ENCODE measurements around the gene TTBK1.
"Not testable (repeated sequence)": the region's sequence is repeated elsewhere in the genome, so short reads cannot be mapped to it uniquely, and the experiment has no call there.

The TTBK1 gene

DNA sequence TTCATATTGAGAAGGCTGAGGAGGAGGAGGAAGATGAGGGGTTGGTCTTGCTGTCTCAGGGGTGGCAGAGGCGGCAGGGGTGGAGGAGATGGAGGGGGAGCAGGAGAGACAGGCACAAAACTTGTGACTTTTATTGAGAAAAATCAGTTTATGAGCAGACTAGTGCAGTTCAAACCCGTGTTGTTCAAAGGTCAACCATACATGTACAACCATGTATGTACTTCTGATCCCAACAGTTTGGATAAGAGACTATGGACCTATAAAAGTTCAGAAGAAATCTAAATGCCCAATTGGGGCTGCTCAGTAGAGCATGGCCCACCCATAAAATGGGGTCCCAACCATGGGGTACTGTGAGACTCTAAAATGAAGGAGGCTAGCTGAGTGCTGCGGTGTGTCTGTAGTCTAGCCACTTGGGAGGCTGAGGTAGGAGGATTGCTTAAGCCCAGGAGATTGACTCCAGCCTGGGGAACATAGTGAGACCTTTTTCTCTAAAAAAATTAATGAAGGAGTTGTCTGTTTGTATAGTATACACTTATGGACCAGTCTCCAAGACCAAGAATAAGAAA lies 47.1 kb downstream of the TTBK1 start:
- no peak for DNase-seq

DNA sequence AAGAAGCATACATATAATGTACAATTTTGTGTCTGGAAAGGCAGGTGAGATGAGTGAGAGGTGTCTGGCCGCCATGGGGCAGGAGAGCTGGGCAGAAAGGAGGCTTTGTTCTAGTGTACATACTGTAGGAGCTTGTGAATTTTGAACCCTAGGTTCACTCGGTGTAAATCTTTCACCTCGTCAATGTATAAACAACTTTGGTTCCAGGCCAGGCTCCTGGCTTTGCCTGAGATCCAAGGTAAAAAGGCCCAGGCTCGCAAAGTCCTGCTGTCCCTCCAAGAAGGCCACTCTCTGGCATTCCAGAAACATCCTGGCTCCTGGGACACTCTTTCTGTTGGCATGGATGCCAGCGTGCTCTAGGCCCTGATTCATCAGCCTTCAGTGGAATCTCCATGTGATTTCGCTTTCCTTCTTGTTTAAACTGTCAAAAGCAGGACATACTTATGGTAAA lies 47.6 kb downstream of the TTBK1 start:
- DNase-seq, result no peak

DNA sequence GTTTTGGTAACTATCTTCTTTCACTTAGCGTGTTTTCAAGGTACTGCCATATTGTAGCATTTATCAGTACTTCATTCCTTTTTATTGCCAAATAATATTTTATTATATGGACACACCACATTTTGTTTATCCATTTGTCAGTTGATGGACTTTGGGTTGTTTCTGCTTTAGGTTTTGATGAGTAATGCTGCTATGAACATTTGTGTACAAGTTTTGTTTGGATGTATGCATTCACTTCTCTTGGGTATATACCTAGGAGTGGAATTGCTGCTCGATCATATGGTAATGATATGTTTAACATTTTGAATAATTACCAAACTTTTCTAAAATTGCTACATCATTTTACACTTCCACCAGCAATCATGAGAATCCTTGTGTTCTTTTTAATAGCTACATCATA lies 48.4 kb downstream of the TTBK1 start:
- no peak for DNase-seq

DNA sequence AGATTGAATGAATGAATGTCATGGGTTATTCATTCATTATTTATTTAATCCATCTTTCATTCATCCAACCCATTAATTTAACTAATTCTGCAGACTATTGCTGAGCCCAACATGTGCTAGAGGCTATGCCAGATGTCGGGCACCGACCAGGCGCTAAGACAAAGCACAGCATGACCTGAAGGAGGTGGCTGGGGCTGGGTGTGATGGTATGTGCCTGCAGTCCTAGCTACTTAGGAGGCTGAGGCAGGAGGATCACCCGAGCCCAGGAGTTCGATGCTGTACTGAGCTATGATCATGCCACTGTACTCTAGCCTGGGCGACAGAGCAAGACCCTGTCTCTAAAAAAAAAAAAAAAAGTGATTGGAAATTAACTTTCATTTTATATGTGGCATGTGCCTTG lies 49.1 kb downstream of the TTBK1 start:
- DNase-seq, result no peak

DNA sequence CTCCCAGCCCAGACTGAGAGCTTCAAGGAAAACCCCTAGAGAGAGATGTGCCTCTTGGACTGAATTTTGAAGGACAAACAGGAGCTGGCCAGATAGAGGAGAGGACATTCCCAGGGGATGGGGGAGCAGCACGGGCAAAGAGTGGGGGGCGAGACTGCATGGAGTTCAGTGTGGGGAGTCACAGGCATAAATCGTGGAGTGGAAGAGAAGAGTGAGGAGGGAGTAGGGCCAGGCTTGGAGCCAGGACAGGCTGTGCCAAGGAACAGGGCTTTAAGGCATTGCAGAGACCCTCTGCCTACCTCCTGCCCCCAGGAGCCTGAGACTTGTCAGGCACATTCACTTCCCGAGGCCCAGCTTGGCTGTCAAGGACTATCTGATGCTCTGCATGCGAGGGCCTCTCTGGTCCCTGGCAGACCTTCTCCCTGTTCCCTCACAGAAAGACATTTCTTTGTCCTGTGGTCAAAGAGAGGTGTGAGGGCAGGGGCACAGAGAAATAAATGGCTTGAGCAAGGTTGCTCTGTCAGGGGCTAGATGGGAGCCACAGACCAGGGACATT lies 49.6 kb downstream of the TTBK1 start:
- DNase-seq, result no peak

DNA sequence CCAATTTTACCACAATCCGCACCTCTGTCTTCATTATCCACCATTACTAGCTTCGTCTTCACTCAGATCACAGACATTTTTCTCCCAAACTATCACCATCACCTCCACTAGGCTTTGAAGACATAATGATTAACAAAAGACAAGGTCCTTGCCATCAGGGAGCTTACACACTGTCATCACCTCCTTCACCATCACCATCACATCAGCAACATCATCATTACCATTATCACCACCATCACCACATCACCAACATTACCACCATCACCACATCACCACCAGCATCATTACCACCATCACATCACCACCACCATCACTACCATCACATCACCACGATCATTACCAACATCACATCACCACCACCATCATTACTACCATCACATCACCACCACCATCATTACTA lies 50.4 kb downstream of the TTBK1 start:
- DNase-seq, result no peak

DNA sequence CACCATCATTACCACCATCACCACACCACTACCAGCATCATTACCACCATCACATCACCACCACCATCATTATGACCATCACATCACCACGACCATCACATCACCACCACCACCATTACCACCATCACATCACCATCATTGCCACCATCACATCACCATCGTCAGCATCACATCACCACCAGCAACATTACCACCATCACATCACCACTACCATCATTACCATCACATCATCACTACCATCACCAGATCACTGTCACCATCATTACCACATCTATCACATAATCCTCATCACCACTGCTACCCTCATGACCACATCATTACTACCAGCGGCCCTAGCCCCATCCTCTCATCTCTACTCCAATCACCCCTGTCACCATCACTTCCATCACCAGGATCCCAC lies 51.3 kb downstream of the TTBK1 start:
- DNase-seq, result no peak

DNA sequence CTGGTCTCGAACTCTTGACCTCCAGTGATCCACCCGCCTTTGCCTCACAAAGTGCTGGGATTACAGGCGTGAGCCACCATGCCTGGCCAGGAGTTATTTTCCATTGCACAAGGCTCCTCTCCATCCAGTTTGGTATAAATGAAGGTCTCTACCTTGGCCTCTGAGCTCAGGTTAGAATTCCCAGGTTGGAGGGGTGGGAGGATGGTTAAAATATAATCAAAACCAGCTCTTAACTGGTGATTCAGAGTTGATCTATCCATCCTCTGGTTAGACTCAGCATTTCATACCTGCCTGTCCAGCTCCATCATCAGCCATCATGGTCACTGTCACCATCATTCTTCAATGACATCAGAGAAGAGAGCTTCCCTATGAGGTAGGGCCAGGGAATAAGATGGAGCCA lies 52.2 kb downstream of the TTBK1 start:
- no peak for DNase-seq

DNA sequence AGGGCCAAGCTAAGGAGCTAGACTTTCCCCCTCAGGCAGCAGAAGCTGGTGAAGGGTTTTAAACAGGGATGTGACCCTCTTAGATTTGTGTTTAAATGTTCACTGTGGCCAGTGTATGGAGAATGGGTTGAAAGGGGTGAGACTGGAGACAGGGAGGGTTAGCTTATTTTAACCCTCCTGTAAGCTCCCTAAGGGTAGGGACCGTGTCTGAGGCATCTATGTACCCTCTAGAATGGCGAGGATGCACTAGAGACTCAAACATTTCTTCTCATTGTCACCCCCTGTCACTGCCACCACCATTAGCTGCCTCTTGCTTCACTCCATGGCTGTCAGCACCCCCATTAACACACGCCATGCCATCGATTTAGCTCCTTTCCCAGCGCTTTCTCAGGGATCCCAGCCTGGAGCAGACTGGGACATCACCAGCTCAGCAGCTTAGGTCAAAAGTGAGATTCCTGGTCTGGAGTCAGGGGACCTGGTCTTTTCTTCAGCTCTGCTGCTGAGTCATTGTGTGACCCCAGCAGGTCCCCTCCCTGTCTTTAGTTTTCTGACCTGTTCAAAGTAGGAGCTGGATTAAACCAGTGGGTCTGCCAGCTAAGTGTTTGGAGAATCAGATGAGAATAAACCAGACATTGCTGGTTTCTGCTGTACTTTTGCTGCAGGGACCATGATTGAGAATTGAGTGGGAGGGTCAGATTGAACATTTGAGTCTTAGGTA lies 53.7 kb downstream of the TTBK1 start:
- DNase-seq, result no peak

DNA sequence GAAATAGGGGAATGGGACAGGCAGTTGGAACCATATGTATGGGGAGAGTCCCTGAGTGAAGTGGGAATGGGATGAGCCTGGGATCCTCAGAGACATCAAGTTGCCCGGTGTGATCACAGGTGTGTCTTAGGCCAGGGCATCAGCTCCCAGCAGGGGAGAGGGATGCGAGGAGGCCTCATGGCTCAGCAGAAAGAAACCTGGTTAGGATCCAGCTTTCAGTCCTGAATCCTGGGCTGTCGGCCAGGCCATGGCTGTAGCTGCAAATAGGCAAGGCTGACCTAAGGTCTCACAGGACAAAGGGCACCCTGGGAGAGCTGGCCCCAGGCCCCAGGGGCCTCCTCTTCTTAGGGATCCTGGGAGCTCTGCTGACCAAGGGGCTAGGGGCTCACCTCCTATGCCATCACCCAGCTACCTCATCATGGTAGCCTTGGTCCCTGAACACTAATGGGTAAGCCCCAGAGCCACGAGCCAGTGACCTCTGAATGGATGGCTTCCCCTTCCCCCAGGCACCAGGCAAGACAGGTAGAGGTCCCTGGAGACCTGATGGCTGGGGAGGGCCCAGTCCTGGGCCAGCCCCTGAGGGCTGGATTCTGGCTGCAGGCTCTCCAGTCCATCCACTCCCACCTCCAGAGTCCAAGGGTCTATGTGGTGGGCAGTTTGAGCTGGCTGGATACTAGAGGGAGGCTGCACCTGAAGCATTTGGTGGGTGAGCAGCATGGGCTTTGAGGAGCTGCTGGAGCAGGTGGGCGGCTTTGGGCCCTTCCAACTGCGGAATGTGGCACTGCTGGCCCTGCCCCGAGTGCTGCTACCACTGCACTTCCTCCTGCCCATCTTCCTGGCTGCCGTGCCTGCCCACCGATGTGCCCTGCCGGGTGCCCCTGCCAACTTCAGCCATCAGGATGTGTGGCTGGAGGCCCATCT lies 54.6 kb downstream of the TTBK1 start, which contains the start of gene SLC22A7:
SLC22A7 (plus strand) TSS at position 617 of the 921 bp plus-strand sequence; CDS start at position 716, 99 bp downstream.
- DNase-seq, result no peak

DNA sequence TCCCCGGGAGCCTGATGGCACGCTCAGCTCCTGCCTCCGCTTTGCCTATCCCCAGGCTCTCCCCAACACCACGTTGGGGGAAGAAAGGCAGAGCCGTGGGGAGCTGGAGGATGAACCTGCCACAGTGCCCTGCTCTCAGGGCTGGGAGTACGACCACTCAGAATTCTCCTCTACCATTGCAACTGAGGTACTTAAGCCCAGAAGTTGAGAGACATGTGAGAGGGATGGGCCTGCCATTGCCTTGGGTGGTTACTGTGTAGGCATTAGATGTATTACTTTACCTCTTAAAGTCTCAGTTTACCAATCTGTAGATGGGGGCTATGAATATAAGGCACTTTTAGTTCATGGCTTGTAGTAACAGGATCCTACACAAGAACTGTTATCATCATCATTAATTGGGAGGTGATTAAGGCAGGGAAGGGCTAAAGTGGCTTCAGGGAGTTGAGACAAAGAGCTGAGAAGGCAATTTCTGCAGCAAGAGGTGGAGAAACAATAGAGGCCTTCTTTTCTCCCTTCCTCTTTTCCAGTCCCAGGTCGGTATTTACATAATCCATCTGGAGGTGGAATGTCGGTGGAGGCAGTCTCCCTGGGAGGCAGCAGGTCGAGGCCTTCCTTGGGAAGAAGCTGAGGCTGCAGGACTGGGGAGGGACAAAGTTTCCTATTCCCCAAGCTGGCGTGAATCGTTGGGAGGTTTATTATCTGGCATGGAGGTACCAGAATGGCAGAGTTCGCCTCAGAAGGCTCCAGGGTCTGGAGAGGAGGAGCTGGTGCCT lies 55.5 kb downstream of the TTBK1 start:
- no peak for DNase-seq

DNA sequence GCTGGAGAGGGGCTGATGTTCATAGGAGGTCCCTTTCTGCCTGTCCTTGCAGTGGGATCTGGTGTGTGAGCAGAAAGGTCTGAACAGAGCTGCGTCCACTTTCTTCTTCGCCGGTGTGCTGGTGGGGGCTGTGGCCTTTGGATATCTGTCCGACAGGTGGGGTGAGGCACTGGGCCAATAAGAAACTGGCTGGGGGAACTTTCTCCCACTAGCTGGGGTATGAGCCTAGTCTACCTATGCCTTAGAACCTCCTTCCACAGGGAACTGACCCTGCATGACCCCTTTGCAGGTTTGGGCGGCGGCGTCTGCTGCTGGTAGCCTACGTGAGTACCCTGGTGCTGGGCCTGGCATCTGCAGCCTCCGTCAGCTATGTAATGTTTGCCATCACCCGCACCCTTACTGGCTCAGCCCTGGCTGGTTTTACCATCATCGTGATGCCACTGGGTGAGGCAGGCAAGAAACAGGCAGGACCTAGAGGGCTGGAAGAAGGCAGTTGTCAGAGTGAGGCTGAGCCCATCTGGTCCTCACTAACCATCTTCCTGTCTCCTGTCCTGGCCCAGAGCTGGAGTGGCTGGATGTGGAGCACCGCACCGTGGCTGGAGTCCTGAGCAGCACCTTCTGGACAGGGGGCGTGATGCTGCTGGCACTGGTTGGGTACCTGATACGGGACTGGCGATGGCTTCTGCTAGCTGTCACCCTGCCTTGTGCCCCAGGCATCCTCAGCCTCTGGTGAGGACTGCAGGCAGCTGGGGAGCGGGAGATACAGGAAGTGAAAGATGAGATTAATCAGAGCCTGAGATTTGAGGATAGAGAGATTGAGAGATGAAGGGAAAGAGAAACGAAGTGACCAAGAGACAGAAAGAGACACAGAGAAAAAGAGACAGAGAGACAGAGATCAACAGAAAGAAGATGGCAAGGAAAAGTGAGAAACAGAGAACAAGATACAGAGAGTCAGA lies 56.3 kb downstream of the TTBK1 start:
- DNase-seq, result no peak

DNA sequence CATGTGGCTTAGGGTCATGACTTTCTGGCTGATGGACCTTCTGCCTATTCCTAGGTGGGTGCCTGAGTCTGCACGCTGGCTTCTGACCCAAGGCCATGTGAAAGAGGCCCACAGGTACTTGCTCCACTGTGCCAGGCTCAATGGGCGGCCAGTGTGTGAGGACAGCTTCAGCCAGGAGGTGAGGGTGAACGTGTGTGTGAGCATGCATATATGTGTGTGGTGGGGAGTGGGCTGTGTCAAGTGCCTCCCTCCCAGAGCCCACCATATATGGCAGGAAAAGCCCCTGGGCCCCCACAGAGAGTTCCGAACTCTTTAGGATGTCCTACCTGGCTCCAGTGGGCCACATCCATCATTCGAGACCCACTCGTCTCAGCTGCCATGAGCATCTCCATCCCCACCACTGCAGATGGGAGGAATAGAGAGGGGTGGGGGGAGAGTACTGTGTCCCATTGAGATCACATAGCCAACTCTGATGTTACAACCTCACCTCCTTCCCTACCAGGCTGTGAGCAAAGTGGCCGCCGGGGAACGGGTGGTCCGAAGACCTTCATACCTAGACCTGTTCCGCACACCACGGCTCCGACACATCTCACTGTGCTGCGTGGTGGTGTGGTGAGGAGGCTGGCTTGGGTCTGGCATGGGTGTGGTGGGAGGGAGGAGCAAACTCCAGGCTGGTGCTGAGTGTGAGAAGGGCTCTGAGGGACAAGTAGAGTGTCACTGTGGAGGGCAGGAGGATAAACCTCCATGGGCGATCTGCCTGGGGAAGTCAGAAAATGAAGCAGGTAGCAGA lies 58.0 kb downstream of the TTBK1 start:
- DNase-seq, result no peak

DNA sequence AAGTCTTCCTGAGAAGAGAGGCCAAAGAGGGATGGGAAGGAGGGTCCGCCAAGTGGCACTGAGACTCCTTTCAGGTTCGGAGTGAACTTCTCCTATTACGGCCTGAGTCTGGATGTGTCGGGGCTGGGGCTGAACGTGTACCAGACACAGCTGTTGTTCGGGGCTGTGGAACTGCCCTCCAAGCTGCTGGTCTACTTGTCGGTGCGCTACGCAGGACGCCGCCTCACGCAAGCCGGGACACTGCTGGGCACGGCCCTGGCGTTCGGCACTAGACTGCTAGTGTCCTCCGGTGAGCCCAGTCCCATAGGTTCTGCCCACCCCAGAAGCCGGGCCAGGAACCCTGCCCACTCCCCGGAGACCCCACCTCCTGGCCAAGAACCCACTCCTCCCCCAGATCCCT lies 58.8 kb downstream of the TTBK1 start:
- DNase-seq, result no peak

DNA sequence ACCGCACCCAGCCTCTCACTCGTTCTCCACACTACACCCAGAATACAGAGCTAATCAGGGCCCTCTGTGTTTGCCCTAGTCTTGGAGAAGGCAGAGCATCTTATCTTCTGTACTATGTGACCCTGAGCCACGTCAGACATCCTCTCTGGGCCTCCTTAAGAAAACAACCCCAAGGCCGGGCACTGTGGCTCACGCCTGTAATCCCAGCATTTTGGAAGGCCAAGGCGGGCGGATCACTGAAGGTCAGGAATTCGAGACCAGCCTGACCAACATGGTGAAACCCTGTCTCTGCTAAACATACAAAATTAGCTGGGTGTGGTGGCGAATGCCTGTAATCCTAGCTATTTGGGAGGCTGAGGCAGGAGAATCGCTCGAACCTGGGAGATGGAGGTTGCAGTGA lies 59.7 kb downstream of the TTBK1 start:
- not testable (repeated sequence) for DNase-seq

DNA sequence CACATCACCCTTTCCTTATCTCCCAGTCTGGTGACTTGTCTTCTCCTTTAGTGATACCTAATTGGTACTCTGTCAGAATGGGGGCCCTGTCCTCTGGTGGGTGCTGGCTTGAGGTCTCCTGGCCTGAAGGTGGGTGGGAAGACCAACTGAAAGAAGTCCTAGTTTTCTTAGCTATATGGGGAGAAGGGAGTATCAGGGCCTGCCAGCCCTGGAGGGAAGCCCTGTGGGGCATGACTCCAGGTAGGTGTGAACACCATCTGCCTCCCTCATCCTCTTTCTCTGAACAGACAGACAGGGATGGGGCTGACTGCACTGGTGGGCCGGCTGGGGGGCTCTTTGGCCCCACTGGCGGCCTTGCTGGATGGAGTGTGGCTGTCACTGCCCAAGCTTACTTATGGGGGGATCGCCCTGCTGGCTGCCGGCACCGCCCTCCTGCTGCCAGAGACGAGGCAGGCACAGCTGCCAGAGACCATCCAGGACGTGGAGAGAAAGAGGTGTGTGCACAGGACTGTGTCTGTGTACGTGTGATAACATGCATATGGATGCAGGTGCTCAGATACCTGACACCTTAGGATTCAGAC lies 60.6 kb downstream of the TTBK1 start:
- DNase-seq, result no peak

DNA sequence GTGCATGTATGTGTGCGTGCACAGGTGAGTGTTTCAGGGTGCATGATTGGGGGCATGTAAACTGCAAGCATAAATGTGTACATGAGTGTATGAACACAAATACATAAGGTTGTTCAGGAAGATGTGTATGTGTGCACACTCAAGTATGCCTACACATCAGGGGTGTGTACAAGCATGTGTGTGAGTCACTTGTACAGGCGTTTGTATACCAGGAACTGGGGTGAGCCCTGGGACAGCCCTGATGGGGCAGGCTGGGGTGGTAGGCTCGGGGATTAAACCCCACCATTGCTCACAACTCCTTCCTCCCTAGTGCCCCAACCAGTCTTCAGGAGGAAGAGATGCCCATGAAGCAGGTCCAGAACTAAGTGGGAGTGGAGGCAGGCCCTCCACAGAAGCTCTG lies 61.1 kb downstream of the TTBK1 start:
- no peak for DNase-seq

DNA sequence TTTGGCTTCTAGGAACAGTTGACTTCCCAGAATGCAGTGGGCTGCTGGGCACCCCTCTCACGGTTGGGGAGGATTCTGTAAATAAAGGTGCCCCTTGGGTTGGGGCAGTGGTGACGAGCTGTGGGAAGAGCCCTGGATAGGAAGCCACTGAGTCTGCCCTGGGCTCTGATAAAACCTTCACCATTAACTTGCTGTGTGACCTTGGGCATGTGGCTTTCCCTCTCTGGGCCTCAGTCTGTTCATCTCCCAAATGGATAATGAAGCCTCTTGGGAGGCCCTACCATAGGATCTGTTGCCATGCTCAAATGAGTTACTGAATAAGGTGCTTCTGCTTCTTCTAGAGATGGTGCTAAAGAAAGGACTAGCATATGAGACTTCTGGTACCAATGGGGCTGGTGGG lies 61.6 kb downstream of the TTBK1 start:
- no peak for DNase-seq

DNA sequence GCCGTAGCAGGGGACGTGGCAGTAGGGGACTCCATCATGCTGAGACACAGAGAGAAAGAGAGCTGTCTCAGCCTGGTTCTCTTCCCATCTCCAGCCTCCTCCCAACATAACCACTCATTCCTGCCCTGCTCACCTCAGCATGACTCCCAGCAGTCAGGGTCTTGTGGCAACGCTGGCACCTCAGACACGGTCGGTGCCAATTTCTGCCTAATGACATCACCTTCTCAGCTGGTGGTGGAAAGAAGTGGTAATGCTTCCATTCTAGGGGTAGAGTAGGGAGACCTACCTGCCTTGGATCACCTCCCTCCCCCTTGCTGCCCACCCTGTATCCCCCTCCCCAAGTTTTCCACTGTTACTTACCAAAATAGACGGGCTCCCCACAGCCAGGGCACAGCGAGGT lies 62.8 kb downstream of the TTBK1 start:
- DNase-seq, result no peak

DNA sequence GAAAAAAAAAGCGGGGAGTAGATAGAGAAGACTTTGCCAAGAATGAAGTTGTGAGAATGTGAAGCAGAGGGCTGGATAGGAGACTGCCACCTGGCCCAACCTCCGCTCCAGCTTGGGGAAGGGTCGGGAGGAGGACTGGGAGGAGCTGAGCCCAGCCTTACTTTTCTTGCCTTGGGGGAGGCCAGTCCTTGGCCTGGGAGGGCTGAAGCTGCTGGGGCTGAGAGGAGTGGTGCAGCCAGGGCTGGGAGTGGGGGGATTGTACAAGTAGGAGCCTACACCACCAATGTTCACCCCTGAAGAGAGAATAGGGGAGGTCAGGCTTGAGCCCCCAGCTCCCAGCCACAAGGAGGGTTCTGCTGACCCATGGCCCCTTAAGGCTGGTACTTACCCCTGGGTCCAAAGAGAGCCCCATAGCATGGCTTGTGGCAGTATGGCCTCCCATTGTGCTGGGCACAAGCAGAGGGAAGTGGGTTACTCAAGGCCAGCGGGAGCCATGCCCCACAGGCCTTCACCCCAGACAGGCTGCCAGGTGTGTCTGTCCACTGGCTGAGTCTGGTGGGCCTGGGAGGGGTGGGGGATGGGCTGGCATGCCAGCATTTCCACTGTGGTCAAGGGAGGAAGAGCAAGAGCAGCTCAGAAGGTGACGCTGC lies 64.3 kb downstream of the TTBK1 start:
- DNase-seq, result no peak
